Hepatocyte (in vitro differentiated cells): ENCODE data around the gene DLX5. TPM values are rescaled to one million over a fixed set of nuclear protein-coding genes. Genes with fewer than 3 reads are reported as not detected.
A peak's percentile ranks its signal among the peaks of the same experiment; 100 is the strongest.

Experiments
- DNase-seq: peaks from one replicate; pipeline ENCODE4 v3.0.0-alpha.2; 2016; ENCODE audit warnings: low spot score
- H2AFZ ChIP-seq: fragments of 200-600 bp; sonication (generic); 2 replicates; pipeline ENCODE4 v1.6.0; 2016; ENCODE audit warnings: antibody characterized with exemption, mild to moderate bottlenecking
- H3K27ac ChIP-seq: fragments of 200-600 bp; sonication (generic); 2 replicates; pipeline ENCODE4 v1.5.1; 2016; ENCODE audit warnings: mild to moderate bottlenecking
- H3K27me3 ChIP-seq: fragments of 200-600 bp; sonication (generic); 2 replicates; pipeline ENCODE4 v1.6.1; 2016
- H3K36me3 ChIP-seq: fragments of 200-600 bp; sonication (generic); replicated peaks from 2 replicates; pipeline ENCODE4 v1.5.1; 2016; ENCODE audit warnings: low read depth; ENCODE audit not compliant: insufficient read depth
- H3K4me1 ChIP-seq: fragments of 200-600 bp; sonication (generic); 2 replicates; pipeline ENCODE4 v1.5.1; 2016; ENCODE audit warnings: mild to moderate bottlenecking, moderate library complexity; ENCODE audit not compliant: insufficient read depth
- H3K4me2 ChIP-seq: fragments of 200-600 bp; sonication (generic); 2 replicates; pipeline ENCODE4 v1.6.0; 2016
- H3K4me3 ChIP-seq: fragments of 200-600 bp; sonication (generic); 2 replicates; pipeline ENCODE4 v1.5.1; 2016; ENCODE audit warnings: mild to moderate bottlenecking
- H3K79me2 ChIP-seq: fragments of 200-600 bp; sonication (generic); 2 replicates; pipeline ENCODE4 v1.6.0; 2017; ENCODE audit warnings: mild to moderate bottlenecking
- H3K9me2 ChIP-seq: fragments of 200-600 bp; sonication (generic); replicated peaks from 2 replicates; pipeline ENCODE4 v1.6.0; 2017; ENCODE audit warnings: mild to moderate bottlenecking; ENCODE audit not compliant: insufficient read depth
- H3K9me3 ChIP-seq: fragments of 200-600 bp; sonication (generic); 2 replicates; pipeline ENCODE4 v1.5.1; 2016; ENCODE audit warnings: low read depth, mild to moderate bottlenecking
- H4K20me1 ChIP-seq: fragments of 200-600 bp; sonication (generic); 2 replicates; pipeline ENCODE4 v1.6.0; 2016; ENCODE audit warnings: mild to moderate bottlenecking; ENCODE audit not compliant: insufficient read depth, poor library complexity, severe bottlenecking
- EZH2 ChIP-seq: fragments of 200-600 bp; sonication (generic); IDR thresholded peaks from 2 replicates; pipeline ENCODE4 v1.6.1; 2016; ENCODE audit warnings: antibody characterized with exemption, mild to moderate bottlenecking, borderline replicate concordance
- EZH2phosphoT487 ChIP-seq: fragments of 200-600 bp; sonication (generic); IDR thresholded peaks from one replicate; pipeline ENCODE4 v1.6.1; 2018; ENCODE audit warnings: antibody characterized with exemption, mild to moderate bottlenecking, low read depth, moderate library complexity; ENCODE audit not compliant: unreplicated experiment, severe bottlenecking
- WGBS: methylation state at CpG from one replicate; pipeline ENCODE4 v1.1.6; 2016; ENCODE audit warnings: low lambda C conversion rate; ENCODE audit errors: missing lambda C conversion rate; 5-methylcytosine and 5-hydroxymethylcytosine counted together
- polyA plus RNA-seq: library from polyadenylated mRNA; unstranded; fragments of >200 nt; fragmentation: Nextera tagmentation; extraction: Ambion mirVana; gene quantifications from 2 replicates; pipeline ENCODE4 v1.2.1, GENCODE V29; 2016
- total RNA-seq: library from RNA; depleted of rRNA; stranded (reverse); fragments of >200 nt; gene quantifications from 2 replicates; pipeline ENCODE4 v1.2.3, GENCODE V29; 2014
- TF ChIP-seq, protein P1 (sequence below): fragments of 200-600 bp; sonication (generic); IDR thresholded peaks from 2 replicates; pipeline ENCODE4 v1.5.1; 2016; ENCODE audit warnings: antibody characterized with exemption, mild to moderate bottlenecking; ENCODE audit not compliant: poor library complexity

Gene DLX5
- total and polyA plus RNA-seq, 2 experiments from 2014 or later = 5.0 to 22.1 TPM

DNA sequence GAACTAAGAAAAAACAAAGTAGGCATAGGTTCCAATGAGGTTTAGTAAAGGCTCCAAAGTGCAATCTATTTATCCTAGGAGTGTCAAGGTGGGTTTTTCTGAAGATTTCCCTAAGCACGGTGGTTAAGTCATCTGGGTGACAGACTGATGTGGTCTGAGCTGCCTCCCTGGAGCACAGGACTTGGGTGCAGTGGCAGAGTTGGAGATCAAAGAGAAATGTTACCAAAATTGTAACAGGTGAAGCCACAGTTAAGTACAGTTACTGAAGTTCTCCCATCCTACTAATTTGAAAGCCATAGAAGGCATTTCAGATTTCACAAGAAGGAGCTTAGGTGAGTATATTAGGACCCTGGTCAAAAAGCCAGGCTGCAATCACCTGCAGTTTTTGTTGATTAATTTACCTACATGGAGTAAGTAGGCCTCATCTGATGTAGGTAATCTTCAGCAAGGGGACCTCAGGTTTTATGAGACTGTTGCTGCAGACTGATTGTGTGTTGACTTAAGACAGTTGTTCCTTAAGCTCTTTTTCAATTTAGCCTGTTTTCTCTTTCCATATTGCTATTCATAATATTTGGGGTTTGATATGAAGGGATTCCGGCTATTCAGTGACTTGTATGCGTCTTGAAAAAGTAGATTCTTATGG, 16.2 kb downstream of the DLX5 start:
- H3K27me3 ChIP-seq = peaks cover 91% of the 10 kb centered on the region

DNA sequence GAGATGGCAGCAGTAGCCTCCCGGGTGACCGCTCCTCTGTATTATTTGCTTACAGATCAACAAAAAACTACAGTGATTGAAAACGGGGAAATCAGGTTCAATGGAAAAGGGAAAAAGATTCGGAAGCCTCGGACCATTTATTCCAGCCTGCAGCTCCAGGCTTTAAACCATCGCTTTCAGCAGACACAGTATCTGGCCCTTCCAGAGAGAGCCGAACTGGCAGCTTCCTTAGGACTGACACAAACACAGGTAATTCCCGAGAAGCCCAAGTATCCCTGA, 17.1 kb downstream of the DLX5 start:
- H3K79me2 ChIP-seq = peaks cover 24% of the 10 kb centered on the region
- no peaks in the 10 kb centered on the region for H3K9me2 ChIP-seq
- no peaks in the 10 kb centered on the region for H4K20me1 ChIP-seq
- no peak overlapping the region for H3K4me3 ChIP-seq
- peaks cover 91% of the 10 kb centered on the region for H3K27me3 ChIP-seq
- H3K4me2 ChIP-seq = peak overlapping the region; percentile 85
- no peaks in the 10 kb centered on the region for H3K36me3 ChIP-seq
- 34% methylated on average over 8 of the region's 8 CpGs for WGBS
- peaks cover 8% of the 10 kb centered on the region for H3K4me1 ChIP-seq
- no peaks in the 10 kb centered on the region for H3K9me3 ChIP-seq
- peak; percentile 31 for TF ChIP-seq EZH2
- TF ChIP-seq, protein P1, sequence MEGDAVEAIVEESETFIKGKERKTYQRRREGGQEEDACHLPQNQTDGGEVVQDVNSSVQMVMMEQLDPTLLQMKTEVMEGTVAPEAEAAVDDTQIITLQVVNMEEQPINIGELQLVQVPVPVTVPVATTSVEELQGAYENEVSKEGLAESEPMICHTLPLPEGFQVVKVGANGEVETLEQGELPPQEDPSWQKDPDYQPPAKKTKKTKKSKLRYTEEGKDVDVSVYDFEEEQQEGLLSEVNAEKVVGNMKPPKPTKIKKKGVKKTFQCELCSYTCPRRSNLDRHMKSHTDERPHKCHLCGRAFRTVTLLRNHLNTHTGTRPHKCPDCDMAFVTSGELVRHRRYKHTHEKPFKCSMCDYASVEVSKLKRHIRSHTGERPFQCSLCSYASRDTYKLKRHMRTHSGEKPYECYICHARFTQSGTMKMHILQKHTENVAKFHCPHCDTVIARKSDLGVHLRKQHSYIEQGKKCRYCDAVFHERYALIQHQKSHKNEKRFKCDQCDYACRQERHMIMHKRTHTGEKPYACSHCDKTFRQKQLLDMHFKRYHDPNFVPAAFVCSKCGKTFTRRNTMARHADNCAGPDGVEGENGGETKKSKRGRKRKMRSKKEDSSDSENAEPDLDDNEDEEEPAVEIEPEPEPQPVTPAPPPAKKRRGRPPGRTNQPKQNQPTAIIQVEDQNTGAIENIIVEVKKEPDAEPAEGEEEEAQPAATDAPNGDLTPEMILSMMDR = no peak
- peak overlapping the region; percentile 87 for H3K27ac ChIP-seq
- H2AFZ ChIP-seq = no peak overlapping the region
- no peak for DNase-seq

More for the DNA sequence above, 16.2 kb downstream of the DLX5 start:
- H2AFZ ChIP-seq = no peak overlapping the region
- peak overlapping the region; percentile 85 for H3K4me2 ChIP-seq
- H3K27ac ChIP-seq = peak overlapping the region; percentile 87
- H3K4me3 ChIP-seq = no peak overlapping the region
- no peaks in the 10 kb centered on the region for H3K9me2 ChIP-seq
- H4K20me1 ChIP-seq = no peaks in the 10 kb centered on the region
- 76% methylated on average over 3 of the region's 3 CpGs for WGBS
- TF ChIP-seq EZH2phosphoT487 (no peak), EZH2 (no peak)
- TF ChIP-seq, protein P1 = no peak
- no peaks in the 10 kb centered on the region for H3K36me3 ChIP-seq
- DNase-seq = no peak
- H3K79me2 ChIP-seq = peaks cover 24% of the 10 kb centered on the region
- H3K9me3 ChIP-seq = no peaks in the 10 kb centered on the region
- peaks cover 8% of the 10 kb centered on the region for H3K4me1 ChIP-seq

DNA sequence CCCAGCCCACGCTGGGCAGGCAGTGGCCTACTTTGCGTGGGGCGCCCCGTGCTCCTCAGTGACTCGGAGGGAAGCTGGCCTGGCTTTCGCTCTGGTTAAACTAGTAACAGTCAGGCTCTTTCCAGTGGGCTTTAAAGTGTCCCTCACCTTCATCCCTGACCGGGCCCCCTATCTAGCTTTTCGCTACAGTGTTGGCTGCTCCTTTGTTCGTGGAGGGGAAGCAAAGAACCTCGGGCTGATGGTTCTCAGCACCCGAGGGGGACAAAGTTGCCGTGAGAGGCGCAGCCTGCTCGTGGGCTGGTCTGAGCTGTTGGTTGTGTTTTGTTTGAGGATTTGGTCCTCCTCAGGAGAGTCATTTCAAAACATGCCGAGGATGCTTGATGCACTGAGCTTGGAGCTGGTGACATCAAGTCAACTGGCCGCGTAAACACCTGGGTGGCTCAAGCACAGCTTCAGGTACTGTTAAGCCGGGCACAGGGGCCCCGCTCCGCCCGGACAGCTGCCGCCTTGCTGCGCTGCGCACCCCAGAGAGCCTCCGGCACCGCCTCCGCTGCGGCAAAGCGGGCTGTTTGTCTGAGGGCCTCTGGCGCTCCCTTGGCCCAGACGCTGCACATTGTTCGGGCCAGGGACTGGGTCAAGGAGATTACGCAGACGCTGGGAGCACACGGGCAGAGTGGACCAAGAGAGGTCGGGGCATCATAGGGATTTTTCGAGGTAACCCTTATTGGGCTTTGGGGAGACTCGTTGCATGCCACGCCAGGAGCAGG, 17.6 kb downstream of the DLX5 start:
- Histone ChIP-seq H3K36me3 (no peaks in the 10 kb centered on the region), H3K4me3 (peak overlapping the region; percentile 20), H3K79me2 (peaks cover 19% of the 10 kb centered on the region), H3K9me2 (no peaks in the 10 kb centered on the region), H3K9me3 (no peaks in the 10 kb centered on the region), H2AFZ (peak overlapping the region; percentile 33), H3K4me2 (peak overlapping the region; percentile 85), H3K4me1 (peaks cover 8% of the 10 kb centered on the region), H4K20me1 (no peaks in the 10 kb centered on the region), H3K27me3 (peaks cover 91% of the 10 kb centered on the region), H3K27ac (peak overlapping the region; percentile 87)
- peak; percentile 77 for TF ChIP-seq EZH2
- TF ChIP-seq, protein P1 = no peak
- 8% methylated on average over 39 of the region's 39 CpGs for WGBS
- no peak for DNase-seq
